PC-9 (cell line): ENCODE data around the gene ADAMTS15. TPM values are rescaled to one million over a fixed set of nuclear protein-coding genes. Genes with fewer than 3 reads are reported as not detected.

Source experiments
- BruUV-seq: library from RNA; stranded (reverse); fragments of 400-500 nt; replicated peaks from 2 replicates; lab custom pipeline; 2021; lab: Mats Ljungman, UMichigan
- CTCF ChIA-PET: fragments of 300-600 bp; sonication (Branson Sonifier 250); formaldehyde crosslinking; loops from one replicate; lab custom pipeline; 2022; ENCODE audit warnings: antibody characterized with exemption; lab: Charles Lee
- POLR2A ChIA-PET: fragments of 300-600 bp; sonication (Branson Sonifier 250); formaldehyde crosslinking; loops from one replicate; lab custom pipeline; 2022; ENCODE audit warnings: antibody characterized with exemption; ENCODE audit not compliant: unreplicated experiment; lab: Charles Lee
- DNase-seq, 2 experiments: peaks; one replicate each; pipeline versions ENCODE4 v3.0.0 to v3.0.0-alpha.2; 2015 to 2022; ENCODE audit warnings: mixed read lengths in 1 of 2
- H2AFZ ChIP-seq: fragments of 200-600 bp; sonication (generic); 2 replicates; pipeline ENCODE4 v1.8.1; 2017; ENCODE audit warnings: antibody characterized with exemption
- H3F3A ChIP-seq: fragments of 200-600 bp; sonication (generic); 2 replicates; pipeline ENCODE4 v1.8.1; 2017; ENCODE audit warnings: antibody characterized with exemption, mild to moderate bottlenecking, low read depth; ENCODE audit not compliant: insufficient read depth
- H3K27ac ChIP-seq: fragments of 200-600 bp; sonication (generic); 2 replicates; pipeline ENCODE4 v1.6.1; 2016; ENCODE audit warnings: mixed run types
- H3K27me3 ChIP-seq: fragments of 200-600 bp; sonication (generic); 2 replicates; pipeline ENCODE4 v1.6.1; 2016; ENCODE audit warnings: low read depth, mixed run types; ENCODE audit not compliant: insufficient read depth
- H3K36me3 ChIP-seq: fragments of 200-600 bp; sonication (generic); 2 replicates; pipeline ENCODE4 v1.6.1; 2016; ENCODE audit warnings: low read depth, mixed run types
- H3K4me1 ChIP-seq: fragments of 200-600 bp; sonication (generic); replicated peaks from 2 replicates; pipeline ENCODE4 v1.6.1; 2016; ENCODE audit warnings: mixed run types; ENCODE audit not compliant: insufficient read depth
- H3K4me2 ChIP-seq: fragments of 200-600 bp; sonication (generic); 2 replicates; pipeline ENCODE4 v1.6.1; 2017; ENCODE audit warnings: mixed run types
- H3K4me3 ChIP-seq: fragments of 200-600 bp; sonication (generic); 2 replicates; pipeline ENCODE4 v1.6.1; 2016; ENCODE audit warnings: mixed run types
- H3K79me2 ChIP-seq: fragments of 200-600 bp; sonication (generic); 2 replicates; pipeline ENCODE4 v1.6.1; 2017; ENCODE audit warnings: low read depth, mixed run types
- H3K9me2 ChIP-seq: fragments of 200-600 bp; sonication (generic); 2 replicates; pipeline ENCODE4 v1.8.1; 2017; ENCODE audit warnings: mild to moderate bottlenecking; ENCODE audit not compliant: insufficient read depth
- H3K9me3 ChIP-seq: fragments of 200-600 bp; sonication (generic); 2 replicates; pipeline ENCODE4 v1.8.1; 2016; ENCODE audit warnings: low read depth; ENCODE audit not compliant: insufficient read depth
- H4K20me1 ChIP-seq: fragments of 200-600 bp; sonication (generic); 2 replicates; pipeline ENCODE4 v1.8.1; 2017; ENCODE audit not compliant: insufficient read depth
- CTCF ChIP-seq: fragments of 200-600 bp; sonication (generic); conservative IDR thresholded peaks from 2 replicates; pipeline ENCODE4 v1.6.1; 2017; ENCODE audit warnings: mixed run types, antibody characterized with exemption, mild to moderate bottlenecking, moderate library complexity
- EZH2 ChIP-seq: fragments of 200-600 bp; sonication (generic); IDR thresholded peaks from 2 replicates; pipeline ENCODE4 v1.8.0; 2017; ENCODE audit warnings: antibody characterized with exemption, low read depth
- intact Hi-C: fragments of 100-400 bp; cut with micrococcal nuclease; formaldehyde crosslinking; loops from one replicate; pipeline ENCODE4 v1.10.0; 2022; ENCODE audit not compliant: unreplicated experiment
- total RNA-seq: library from RNA; stranded (reverse); gene quantifications from 2 replicates; pipeline ENCODE4 v1.2.3, GENCODE V29; 2021

The ADAMTS15 gene
- total RNA-seq, 1 experiment from 2014 or later, result 2.2 TPM

GRCh38 chr11:130478881-130479280, 30.4 kb downstream of the ADAMTS15 start:
- no peak for TF ChIP-seq EZH2
- TF ChIP-seq CTCF, result no peak
- ChIA-PET CTCF (no interaction called here), POLR2A (no interaction called here)

GRCh38 chr11:130480186-130480585, 31.7 kb downstream of the ADAMTS15 start:
- no peak overlapping the region for H3K27ac ChIP-seq
- H3K27me3 ChIP-seq, result no peaks in the 10 kb centered on the region
- H3K36me3 ChIP-seq, result no peaks in the 10 kb centered on the region
- H4K20me1 ChIP-seq, result no peaks in the 10 kb centered on the region
- no TSS peak for BruUV-seq
- peaks cover 28% of the 10 kb centered on the region for H3K4me1 ChIP-seq
- H3K4me2 ChIP-seq, result no peak overlapping the region
- no peak overlapping the region for H3K4me3 ChIP-seq
- H3K79me2 ChIP-seq, result no peaks in the 10 kb centered on the region
- POLR2A ChIA-PET, result no interaction called here
- peaks cover 19% of the 10 kb centered on the region for H3F3A ChIP-seq
- TF ChIP-seq CTCF (no peak), EZH2 (no peak)
- intact Hi-C loops, result no loop called here
- no peaks in the 10 kb centered on the region for H3K9me3 ChIP-seq
- DNase-seq, result no peak
- CTCF ChIA-PET, result interaction anchor here (0.6 kb wide), 1 partner anchor 1220 kb away, joined by 10 read pairs; no protein-coding TSS in a partner anchor
- no peak overlapping the region for H2AFZ ChIP-seq
- H3K9me2 ChIP-seq, result no peaks in the 10 kb centered on the region

More at GRCh38 chr11:130478881-130479280, 30.4 kb downstream of the ADAMTS15 start:
- no TSS peak for BruUV-seq
- intact Hi-C loops, result loop anchor here (5.0 to 10.0 kb wide), 2 partner anchors 48 to 156 kb away; no protein-coding TSS in a partner anchor
- Histone ChIP-seq H3K4me2 (peak overlapping the region; percentile 62), H3K4me3 (no peak overlapping the region), H3K4me1 (peaks cover 28% of the 10 kb centered on the region), H3K79me2 (no peaks in the 10 kb centered on the region), H3K36me3 (no peaks in the 10 kb centered on the region), H2AFZ (no peak overlapping the region; the same call in 1 of the 2 replicates), H3K9me3 (no peaks in the 10 kb centered on the region), H3K27ac (peak overlapping the region; percentile 70), H3K27me3 (no peaks in the 10 kb centered on the region), H3F3A (peaks cover 19% of the 10 kb centered on the region), H3K9me2 (no peaks in the 10 kb centered on the region), H4K20me1 (no peaks in the 10 kb centered on the region)
- no peak for DNase-seq

GRCh38 chr11:130480711-130481140, 32.3 kb downstream of the ADAMTS15 start:
- Histone ChIP-seq H3K4me2 (no peak overlapping the region), H3K27ac (no peak overlapping the region), H3K36me3 (no peaks in the 10 kb centered on the region), H2AFZ (no peak overlapping the region), H3K9me2 (no peaks in the 10 kb centered on the region), H3K27me3 (no peaks in the 10 kb centered on the region), H3K79me2 (no peaks in the 10 kb centered on the region), H3K4me3 (no peak overlapping the region), H3F3A (peaks cover 19% of the 10 kb centered on the region), H4K20me1 (no peaks in the 10 kb centered on the region), H3K9me3 (no peaks in the 10 kb centered on the region), H3K4me1 (peaks cover 28% of the 10 kb centered on the region)
- CTCF ChIA-PET, result no interaction called here
- intact Hi-C loops, result no loop called here
- BruUV-seq, result no TSS peak
- POLR2A ChIA-PET, result no interaction called here
- TF ChIP-seq CTCF, result no peak
- TF ChIP-seq EZH2, result no peak
- DNase-seq, result no peak
